Ureter (tissue), 1 donor: ENCODE results near the gene PRKCG. TPM values are rescaled to one million over a fixed set of nuclear protein-coding genes. Genes with fewer than 3 reads are reported as not detected.

Source experiments
- DNase-seq: peaks from one replicate; pipeline ENCODE4 v3.0.0-alpha.2; 2020; ENCODE audit warnings: low spot score
- total RNA-seq: library from RNA; stranded (reverse); gene quantifications from one replicate; pipeline ENCODE4 v1.2.4, GENCODE V29; 2023
- donor health status: DM: yes; HTN: yes; CAD: no.

PRKCG gene
- total RNA-seq, 1 donor from 2014 or later: not detected

DNA sequence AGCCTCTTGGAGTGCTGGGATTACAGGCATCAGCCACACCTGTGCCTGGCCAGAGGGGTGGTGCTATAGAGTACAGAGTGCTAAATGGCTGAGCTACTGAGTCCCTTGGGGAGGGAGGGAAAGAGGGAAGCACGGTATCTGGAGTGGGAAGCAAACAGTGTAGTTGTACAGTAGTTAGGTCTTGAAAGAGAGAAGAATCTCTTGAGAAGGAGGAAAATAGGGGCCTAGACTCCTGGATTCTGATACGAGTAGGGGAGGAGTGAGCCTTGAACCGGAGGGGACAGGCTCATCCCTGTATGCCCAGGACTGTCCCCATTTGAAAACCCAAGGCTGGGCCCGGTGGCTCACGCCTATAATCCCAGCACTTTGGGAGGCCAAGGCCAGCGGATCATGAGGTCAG lies 9.2 kb upstream of the PRKCG start:
- no peak for DNase-seq

DNA sequence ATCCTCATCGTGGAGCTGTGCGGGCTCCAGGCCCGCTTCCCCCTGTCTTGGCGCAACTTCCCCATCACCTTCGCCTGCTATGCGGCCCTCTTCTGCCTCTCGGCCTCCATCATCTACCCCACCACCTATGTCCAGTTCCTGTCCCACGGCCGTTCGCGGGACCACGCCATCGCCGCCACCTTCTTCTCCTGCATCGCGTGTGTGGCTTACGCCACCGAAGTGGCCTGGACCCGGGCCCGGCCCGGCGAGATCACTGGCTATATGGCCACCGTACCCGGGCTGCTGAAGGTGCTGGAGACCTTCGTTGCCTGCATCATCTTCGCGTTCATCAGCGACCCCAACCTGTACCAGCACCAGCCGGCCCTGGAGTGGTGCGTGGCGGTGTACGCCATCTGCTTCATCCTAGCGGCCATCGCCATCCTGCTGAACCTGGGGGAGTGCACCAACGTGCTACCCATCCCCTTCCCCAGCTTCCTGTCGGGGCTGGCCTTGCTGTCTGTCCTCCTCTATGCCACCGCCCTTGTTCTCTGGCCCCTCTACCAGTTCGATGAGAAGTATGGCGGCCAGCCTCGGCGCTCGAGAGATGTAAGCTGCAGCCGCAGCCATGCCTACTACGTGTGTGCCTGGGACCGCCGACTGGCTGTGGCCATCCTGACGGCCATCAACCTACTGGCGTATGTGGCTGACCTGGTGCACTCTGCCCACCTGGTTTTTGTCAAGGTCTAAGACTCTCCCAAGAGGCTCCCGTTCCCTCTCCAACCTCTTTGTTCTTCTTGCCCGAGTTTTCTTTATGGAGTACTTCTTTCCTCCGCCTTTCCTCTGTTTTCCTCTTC lies 8.0 kb upstream of the PRKCG start:
- DNase-seq: no peak

DNA sequence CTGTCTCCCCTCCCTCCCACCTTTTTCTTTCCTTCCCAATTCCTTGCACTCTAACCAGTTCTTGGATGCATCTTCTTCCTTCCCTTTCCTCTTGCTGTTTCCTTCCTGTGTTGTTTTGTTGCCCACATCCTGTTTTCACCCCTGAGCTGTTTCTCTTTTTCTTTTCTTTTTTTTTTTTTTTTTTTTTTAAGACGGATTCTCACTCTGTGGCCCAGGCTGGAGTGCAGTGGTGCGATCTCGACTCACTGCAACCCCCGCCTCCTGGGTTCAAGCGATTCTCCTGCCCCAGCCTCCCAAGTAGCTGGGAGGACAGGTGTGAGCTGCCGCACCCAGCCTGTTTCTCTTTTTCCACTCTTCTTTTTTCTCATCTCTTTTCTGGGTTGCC lies 7.4 kb upstream of the PRKCG start:
- no peak for DNase-seq

DNA sequence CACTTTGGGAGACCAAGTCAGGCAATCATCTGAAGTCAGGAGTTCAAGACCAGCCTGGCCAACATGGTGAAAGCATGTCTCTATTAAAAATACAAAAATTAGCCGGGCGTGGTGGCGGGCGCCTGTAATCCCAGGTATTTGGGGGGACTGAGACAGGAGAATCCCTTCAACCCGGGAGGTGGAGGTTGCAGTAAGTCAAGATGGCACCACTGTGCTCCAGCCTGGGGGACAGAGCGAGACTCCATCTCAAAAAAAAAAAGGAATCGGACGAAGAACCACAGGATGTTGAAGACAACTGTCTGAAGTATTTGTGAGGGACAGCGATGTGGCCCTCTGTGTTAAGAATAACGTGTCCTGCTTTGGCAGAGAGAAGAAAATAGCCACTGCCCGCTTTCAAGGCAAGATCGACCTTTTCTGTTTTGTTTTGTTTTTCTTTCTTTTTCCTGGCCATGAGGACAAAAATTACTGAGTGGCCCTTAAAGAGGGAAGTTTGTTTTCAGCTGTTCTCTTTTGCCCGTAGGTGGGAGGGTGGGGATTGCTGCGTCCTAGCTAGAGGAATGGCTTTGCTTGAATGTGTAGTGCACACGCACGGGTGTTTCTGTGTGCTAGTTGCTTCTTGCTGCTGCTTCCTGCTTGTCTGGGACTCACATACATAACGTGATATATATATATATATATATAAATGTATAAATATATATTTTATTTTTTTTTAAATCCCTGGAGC lies 6.2 kb upstream of the PRKCG start:
- DNase-seq: no peak

DNA sequence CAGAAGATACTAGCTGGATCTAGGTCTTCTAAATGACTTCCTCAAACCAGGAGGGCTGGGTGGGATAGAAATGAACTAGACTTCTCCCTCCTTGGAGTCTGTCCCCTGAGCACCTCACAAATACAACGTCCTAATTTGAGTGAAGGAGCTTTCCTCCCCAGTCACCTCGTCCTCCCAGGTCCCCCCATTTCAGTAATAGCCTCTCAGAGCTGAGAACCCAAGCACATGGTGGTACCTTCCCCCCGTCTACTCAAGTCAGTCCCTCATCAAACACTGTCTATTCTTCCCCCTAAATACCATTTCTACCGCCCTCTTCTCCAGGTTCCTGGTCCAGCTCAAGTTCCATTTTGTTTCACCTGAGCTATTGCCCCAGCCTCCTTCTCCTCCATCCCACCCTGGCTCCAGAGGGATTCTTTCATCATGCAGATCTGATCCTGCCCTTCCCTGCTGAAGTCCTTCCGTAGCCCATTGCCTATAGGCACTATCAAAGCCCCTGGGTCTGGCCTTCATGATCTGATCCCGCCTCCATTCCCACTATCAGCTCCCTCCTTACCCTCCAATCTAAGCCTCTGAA lies 5.3 kb upstream of the PRKCG start:
- DNase-seq: no peak

DNA sequence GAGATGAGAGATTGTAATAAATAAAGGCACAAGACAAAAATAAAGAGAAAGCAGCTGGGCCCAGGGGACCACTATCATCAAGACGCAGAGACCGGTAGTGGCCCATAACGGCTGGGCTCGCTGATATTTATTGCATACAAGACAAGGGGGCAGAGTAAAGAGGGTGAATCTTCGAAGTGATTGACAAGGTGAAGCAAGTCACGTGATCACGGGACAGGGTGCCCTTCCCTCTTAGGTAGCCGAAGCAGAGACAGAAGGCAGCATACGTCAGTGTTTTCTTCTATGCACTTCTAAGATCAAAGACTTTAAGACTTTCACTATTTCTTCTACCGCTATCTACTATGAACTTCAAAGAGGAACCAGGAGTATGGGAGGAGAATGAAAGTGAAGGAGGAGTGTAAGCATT lies 4.6 kb upstream of the PRKCG start:
- no peak for DNase-seq

DNA sequence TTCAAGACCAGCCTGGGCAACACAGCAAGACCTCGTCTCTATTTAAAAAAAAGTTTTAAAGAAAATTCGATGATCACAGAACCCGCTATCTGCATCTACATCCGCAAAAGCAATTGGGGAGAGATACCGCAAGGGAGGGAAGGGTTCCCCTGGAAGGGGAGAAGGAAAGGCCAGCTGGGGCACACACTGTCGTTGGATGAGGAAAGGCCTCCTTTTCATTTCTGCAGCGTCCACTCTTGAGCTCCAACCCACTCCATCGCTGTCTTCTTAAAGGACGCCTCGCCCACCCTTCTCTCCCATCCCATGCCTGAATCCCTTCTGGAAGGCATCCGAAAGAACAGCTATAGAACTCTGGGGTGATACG lies 3.2 kb upstream of the PRKCG start:
- no peak for DNase-seq

DNA sequence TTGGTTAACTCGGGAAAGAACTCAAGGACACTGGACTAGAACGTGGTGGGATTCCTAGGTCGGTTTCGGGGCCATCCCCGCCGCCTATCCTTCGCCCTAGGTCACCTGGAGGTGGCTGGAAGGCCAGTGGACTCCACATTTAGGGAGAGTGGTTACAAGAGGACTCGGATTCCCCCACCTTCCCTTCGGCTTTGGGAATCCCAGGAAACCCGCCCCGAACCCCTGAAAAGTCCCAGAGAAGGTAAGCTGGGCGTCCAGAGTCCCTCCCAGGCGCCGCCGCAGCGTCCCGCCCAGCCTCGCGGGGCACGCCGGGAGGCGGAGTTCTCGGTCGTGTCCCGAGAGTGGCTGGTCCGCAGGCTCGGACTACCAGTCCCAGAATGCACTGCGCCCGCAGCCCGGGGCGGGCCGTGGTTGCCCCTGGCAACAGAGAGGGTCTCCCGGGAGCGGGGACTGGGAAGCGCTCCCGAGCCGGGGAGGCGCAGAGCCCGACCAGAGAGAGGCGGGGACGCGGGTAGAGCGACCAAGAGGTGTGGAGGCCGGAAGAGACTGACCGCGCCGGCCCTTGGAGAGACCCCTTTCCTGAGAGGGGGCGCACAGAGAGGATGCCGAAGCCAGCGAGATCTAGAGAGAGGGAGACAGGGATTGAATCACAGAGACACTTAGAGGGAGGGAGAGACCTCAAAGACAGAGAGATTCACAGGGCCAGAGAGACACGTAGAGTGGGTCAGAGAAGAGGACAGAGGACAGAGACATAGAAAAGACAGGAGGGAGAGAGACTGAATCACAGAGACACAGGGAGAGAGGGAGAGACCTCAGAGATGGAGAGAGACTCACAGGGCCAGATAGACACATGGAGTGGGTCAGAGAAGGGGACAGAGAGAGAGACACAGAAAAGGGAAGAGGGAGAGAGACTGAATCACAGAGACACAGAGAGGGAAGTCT lies 2.6 kb upstream of the PRKCG start:
- DNase-seq: peak; percentile 89

DNA sequence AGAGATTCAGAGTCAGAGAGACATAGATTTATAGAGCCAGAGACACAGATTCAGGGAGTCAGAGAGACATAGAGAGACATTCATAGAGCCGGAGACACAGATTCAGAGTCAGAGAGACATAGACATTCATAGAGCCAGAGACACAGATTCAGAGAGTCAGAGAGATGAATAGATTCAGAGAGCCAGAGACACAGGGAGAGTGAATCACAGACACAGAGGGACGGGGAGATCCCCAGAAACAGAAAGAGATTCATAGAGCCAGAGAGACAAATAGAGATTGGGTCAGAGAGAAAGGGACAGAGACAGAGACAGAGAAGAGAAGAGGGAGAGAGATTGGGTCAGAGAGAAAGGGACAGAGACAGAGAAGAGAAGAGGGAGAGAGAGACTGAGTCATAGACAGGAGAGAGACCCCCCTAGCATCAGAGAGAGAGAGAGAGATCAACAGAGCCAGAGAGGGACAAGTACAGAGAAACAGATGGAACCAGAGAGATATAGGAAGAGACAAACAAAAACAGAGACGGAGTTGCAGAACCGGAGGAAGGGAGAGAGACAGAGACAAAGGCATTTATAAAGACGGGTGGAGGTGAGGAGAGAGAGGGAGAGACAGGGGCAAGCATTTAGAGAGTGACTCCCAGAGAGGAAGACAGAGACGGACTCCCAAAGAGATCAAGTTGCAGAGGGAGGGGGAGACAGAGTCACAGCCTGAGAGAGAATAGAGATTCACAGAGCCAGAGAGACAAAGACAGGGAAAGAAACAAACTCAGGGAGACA lies 1.1 kb upstream of the PRKCG start:
- DNase-seq: no peak

DNA sequence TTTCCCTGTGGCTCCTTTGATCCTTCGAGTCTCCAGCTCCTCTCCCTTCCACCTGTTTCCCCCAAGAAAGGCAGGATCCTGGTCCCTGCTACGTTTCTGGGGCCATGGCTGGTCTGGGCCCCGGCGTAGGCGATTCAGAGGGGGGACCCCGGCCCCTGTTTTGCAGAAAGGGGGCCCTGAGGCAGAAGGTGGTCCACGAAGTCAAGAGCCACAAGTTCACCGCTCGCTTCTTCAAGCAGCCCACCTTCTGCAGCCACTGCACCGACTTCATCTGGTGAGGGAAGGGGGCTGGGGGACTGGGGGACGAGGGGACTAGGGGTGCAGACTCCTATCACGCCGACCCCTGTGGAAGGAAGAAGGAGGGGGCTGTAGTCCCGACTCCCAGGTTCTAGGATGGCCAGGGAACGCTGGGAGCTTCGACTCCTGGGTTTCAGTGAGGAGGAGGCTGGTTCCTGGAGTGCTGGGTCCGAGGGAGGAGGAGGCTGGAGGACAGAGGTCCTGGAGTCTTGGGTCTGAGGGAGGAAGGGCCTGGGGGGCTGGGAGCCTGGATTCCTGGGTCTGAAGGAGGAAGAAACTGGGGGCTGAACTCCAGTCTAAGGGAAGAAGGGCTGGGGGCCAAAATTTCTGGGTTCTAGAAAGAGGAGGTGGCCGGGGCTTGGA lies 524 bp downstream of the PRKCG start:
- no peak for DNase-seq

DNA sequence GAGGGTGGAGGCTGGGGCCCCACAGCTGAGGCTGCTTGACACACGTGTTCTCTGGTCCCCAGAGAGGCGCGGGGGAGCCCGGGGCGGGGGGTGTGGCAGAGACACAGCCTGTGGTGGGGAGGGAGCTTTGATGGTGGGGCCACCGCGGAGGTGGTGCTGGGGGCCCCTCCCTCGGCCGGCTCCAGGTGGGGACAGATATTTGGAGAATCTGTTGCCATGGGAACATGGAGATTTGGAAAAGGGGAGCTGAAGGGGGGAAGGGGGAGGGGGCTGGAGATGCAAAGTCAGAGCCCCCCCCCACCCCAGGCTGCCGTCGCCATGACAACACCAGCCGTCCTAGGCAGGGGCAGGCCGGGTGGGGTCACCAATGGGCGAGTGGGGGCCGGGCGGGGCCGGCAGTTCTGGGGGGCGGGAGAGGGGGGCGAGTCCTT lies 1.2 kb downstream of the PRKCG start:
- no peak for DNase-seq

DNA sequence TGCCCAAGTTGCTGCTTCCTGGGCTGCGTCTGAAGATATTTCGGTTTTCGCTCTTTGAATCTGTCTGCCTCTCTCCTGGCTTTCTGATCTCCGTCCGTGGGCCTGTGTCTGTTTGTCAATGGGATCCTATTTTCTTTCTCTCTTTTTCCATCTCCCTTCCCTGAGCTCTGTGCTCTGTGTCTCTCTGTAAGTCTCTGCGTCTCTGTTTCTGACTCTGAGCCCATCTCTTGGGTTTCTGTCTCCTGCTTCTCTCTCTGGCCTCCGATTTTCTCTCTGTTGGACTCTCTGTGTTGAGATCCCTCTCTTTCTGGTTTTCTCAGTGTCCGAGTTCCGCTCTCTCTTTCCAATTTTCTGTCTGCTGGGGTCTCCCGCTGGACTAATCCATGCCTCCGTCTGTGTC lies 1.7 kb downstream of the PRKCG start:
- no peak for DNase-seq

DNA sequence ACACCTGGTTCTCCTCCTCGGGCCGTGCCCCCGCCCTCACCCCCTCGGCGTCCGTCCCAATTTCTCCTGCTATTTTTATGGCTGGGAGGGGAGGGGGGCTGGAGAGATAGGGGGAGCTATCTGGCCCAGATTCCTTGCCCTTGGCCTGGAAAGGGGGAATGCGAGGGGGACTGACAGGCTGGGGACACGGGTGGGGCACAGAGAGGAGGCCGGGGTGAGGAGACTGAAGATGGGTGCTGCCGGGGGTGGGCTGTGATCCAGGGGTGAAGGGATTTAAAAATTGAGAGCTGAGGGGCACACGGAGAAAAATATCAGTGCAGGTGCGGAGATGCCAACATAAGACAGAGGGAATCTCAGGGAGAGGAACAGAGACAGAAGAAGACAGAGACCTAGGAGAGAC lies 2.3 kb downstream of the PRKCG start:
- no peak for DNase-seq

DNA sequence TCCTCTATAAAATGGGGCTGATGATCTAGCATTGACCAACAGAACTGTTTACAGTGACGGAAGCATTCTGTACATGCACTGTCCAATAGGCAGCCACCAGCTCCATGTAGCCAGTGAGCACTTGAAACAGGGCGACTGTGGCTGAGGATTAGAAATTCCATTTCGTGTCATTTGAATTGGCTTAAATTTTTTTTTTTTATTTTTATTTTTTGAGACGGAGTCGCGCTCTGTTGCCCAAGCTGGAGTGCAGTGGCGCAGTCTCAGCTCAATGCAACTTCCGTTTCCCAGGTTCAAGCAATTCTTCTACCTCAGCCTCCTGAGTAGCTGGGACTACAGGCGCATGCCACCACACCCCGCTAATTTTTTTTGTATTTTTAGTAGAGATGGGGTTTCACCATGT lies 3.0 kb downstream of the PRKCG start:
- no peak for DNase-seq

DNA sequence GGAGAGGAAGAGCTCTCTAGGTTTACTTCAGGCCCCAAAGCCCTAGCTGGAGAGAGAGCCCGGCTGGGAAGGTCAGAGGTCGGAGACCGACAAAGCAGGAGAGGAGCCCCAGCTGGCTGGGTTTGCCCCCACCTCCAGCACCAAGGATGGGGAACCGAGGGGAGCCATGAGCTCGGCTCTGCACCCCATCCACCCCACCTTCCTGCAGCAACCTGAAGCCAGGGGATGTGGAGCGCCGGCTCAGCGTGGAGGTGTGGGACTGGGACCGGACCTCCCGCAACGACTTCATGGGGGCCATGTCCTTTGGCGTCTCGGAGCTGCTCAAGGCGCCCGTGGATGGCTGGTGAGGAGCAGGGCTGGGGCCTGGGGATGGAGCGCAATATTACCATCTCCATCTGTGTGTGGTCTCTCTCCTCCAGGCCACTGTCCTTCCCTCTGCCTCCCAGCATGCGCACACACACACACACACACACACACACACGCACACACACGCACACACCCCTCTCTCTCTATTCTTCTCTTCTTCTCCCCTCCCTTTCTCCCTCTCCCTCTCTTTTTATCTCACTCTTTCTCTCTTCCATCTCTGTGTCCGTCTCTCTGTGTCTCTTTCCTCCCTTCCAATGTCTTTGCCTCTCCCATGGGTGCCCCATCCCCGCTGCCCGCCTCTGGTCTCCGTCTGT lies 10.4 kb downstream of the PRKCG start:
- DNase-seq: no peak

DNA sequence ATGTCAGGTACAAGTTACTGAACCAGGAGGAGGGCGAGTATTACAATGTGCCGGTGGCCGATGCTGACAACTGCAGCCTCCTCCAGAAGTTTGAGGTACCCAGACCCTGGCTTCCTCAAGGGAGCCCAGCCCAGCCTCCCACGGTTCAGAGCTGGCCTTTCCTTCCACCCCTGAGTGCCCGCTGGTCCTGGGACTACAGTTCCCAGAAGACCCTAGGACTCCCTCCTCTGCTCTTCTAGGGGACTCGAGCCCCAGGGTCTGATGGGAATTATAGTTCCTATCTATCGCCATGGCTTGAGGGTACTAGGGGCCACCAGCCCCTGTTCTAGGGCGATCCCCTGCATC lies 11.0 kb downstream of the PRKCG start:
- DNase-seq: no peak

DNA sequence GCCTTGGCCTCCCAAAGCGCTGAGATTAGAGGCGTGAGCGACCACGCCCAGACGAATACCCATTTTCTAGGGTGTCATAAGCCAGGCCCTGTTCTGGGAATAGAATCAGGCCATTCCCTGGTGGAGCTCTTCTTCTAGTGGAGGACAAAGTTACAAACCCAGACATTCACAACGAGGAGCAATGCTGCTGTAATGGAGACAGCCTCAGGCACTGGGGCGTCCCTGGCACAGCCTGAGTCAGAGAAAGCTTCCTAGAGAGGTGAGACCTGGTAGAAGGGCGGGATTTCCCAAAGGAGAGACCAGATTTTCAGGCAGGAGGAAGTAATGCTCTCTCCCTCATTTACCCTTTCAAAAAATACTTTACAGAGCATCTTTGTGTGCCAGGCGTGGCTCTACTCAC lies 12.7 kb downstream of the PRKCG start:
- no peak for DNase-seq

DNA sequence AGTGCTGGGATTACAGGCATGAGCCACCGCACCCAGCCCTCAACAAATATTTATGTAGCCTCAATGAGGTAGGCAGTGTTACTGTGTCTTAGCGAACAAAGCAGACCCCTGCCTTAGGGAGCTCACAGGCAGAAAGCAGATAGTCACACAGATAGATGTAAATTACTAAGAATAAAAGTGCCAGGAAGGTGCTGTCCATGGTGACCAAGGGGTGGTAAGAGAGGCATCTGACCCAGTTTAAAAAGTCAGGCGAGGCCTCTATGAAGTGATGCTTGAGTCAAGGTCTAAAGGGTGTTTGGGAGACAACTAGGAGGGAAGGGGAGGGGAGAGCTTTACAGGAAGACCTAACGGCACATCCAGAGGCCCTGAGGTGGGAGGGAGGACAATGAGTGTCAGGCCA lies 14.7 kb downstream of the PRKCG start:
- DNase-seq: no peak

DNA sequence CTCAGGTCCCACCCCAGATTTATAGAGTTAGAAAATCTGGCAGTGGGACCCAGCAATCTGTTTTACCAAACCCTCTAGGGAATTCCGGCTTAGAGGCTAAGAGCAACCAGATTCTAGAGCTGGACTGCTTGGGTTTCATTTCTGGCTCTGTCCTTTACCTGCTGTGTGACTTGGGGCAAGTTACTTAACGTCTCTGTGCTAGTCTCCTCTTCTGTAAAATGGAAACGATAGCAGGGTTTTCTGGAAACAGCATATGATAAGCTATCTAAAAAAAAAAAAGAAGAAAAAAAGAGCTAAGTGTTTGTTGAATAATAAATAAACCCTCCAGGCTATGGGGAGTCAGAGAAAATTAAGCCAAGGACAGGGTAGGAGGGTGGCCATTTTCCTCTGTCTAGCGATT lies 15.5 kb downstream of the PRKCG start:
- no peak for DNase-seq

DNA sequence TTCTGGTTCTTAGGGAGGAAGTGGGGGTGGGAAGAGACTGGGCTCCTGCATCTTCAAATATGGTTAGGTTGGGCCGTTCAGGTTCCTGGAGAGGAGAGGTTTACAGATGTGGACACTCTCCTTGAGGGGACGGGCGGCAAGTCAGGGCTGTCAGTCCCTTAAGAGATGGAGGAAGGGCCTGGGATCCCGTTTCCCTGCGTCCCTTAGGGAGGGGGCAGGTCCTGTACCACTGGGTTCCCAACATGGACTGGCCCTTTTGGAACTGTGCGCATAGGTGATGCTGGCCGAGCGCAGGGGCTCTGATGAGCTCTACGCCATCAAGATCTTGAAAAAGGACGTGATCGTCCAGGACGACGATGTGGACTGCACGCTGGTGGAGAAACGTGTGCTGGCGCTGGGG lies 16.2 kb downstream of the PRKCG start:
- no peak for DNase-seq
